Colonic mucosa (tissue), 4 donors: ENCODE measurements around the gene OR8J3. TPM values are rescaled to one million over a fixed set of nuclear protein-coding genes. Genes with fewer than 3 reads are reported as not detected.

Experiments used
- DNase-seq: peaks from one replicate; pipeline ENCODE4 v3.0.0-alpha.2; 2020
- H3K27ac ChIP-seq: fragments of 200-600 bp; one replicate; pipeline ENCODE4 v1.8.0; 2021
- H3K27me3 ChIP-seq: fragments of 200-600 bp; one replicate; pipeline ENCODE4 v1.8.0; 2021
- H3K36me3 ChIP-seq: fragments of 200-600 bp; one replicate; pipeline ENCODE4 v1.8.0; 2021
- H3K4me1 ChIP-seq: fragments of 200-600 bp; one replicate; pipeline ENCODE4 v1.8.0; 2021; ENCODE audit warnings: mild to moderate bottlenecking
- H3K4me3 ChIP-seq: fragments of 200-600 bp; one replicate; pipeline ENCODE4 v1.8.0; 2021
- H3K9ac ChIP-seq, 2 donors: one replicate each; pipeline ENCODE4 v1.7.0; 2013; ENCODE audit warnings: control low read depth in 2 of 2, low read depth in 2 of 2, low read length in 2 of 2
- H3K9me3 ChIP-seq: fragments of 200-600 bp; one replicate; pipeline ENCODE4 v1.8.0; 2021
- CTCF ChIP-seq: fragments of 200-600 bp; IDR thresholded peaks from one replicate; pipeline ENCODE4 v1.8.0; 2022; ENCODE audit warnings: antibody characterized with exemption, mild to moderate bottlenecking
- intact Hi-C: fragments of 100-400 bp; cut with DNase I; formaldehyde crosslinking; loops from one replicate; pipeline ENCODE4 v1.14.1; 2022
- total RNA-seq, 2 donors: library from RNA; stranded (reverse); fragmentation: NEBNext Ultra II Directional in 1 of 2; extraction: Animal tissue kit (Norgen Biotek cat#: 25700) in 1 of 2; gene quantifications; one replicate each; pipeline ENCODE4 v1.2.1, GENCODE V29; 2021
- donor health status: healthy.
- donor health status: DM: no; HTN: no; CAD: no.
- donor health status: DM: no; HTN: no; CAD: no.

OR8J3 gene
- not detected for total RNA-seq

GRCh38 chr11:56140151-56140661 lies at the start of gene OR8J3:
OR8J3 (minus strand) TSS chr11:56140201; CDS start chr11:56137718, 2,483 bp downstream.
- intact Hi-C loops: no loop called here
- Histone ChIP-seq H3K4me1 (no peaks in the 10 kb centered on the region), H3K4me3 (no peak within 1 kb of the TSS), H3K36me3 (no peaks in the 10 kb centered on the region), H3K9me3 (no peaks in the 10 kb centered on the region), H3K27ac (no peak within 1 kb of the TSS), H3K9ac (no peak within 1 kb of the TSS), H3K27me3 (no peaks in the 10 kb centered on the region)
- TF ChIP-seq CTCF: no peak
- DNase-seq: no peak

GRCh38 chr11:56188602-56189001 lies 48.6 kb upstream of the OR8J3 start:
- Histone ChIP-seq H3K27ac (no peak overlapping the region), H3K4me1 (no peaks in the 10 kb centered on the region), H3K9me3 (no peaks in the 10 kb centered on the region), H3K27me3 (no peaks in the 10 kb centered on the region), H3K4me3 (no peak overlapping the region), H3K36me3 (no peaks in the 10 kb centered on the region), H3K9ac (no peak overlapping the region)
- intact Hi-C loops: no loop called here
- DNase-seq: no peak
- no peak for TF ChIP-seq CTCF

GRCh38 chr11:56183459-56183858 lies 43.5 kb upstream of the OR8J3 start:
- H3K4me3 ChIP-seq: no peak overlapping the region
- H3K27ac ChIP-seq: no peak overlapping the region
- no peak for DNase-seq
- TF ChIP-seq CTCF: no peak
- intact Hi-C loops: no loop called here
- no peak overlapping the region for H3K9ac ChIP-seq
- no peaks in the 10 kb centered on the region for H3K27me3 ChIP-seq
- H3K4me1 ChIP-seq: no peaks in the 10 kb centered on the region
- H3K36me3 ChIP-seq: no peaks in the 10 kb centered on the region
- no peaks in the 10 kb centered on the region for H3K9me3 ChIP-seq

- H3K9ac ChIP-seq: no peak within 1 kb of the TSS
- no peak for DNase-seq
- no peaks in the 10 kb centered on the region for H3K27me3 ChIP-seq
- H3K9me3 ChIP-seq: no peaks in the 10 kb centered on the region
- H3K4me3 ChIP-seq: no peak within 1 kb of the TSS
- no peaks in the 10 kb centered on the region for H3K36me3 ChIP-seq
- no peak for TF ChIP-seq CTCF
- no peak within 1 kb of the TSS for H3K27ac ChIP-seq
- intact Hi-C loops: no loop called here
- no peaks in the 10 kb centered on the region for H3K4me1 ChIP-seq
Measured at GRCh38 chr11:56176318-56176717, 36.3 kb upstream of the OR8J3 start, which contains the start of gene OR5J2. OR5J2 (plus strand) TSS chr11:56176618; CDS start chr11:56176618, 0 bp downstream.

- no peaks in the 10 kb centered on the region for H3K36me3 ChIP-seq
- DNase-seq: peak; percentile 23
- H3K9me3 ChIP-seq: no peaks in the 10 kb centered on the region
- H3K4me1 ChIP-seq: no peaks in the 10 kb centered on the region
- intact Hi-C loops: no loop called here
- no peak overlapping the region for H3K4me3 ChIP-seq
- no peaks in the 10 kb centered on the region for H3K27me3 ChIP-seq
- H3K9ac ChIP-seq: no peak overlapping the region
- H3K27ac ChIP-seq: no peak overlapping the region
- TF ChIP-seq CTCF: no peak
Measured at GRCh38 chr11:56172256-56172830, 32.3 kb upstream of the OR8J3 start.
